ENCODE results near the gene AGK.

The AGK gene

GRCh38 chr7:141522657-141523342 lies 28.4 kb upstream of the AGK start:
- H3K27ac ChIP-seq = peak overlapping the region; percentile 3; the same call in 1 of the 2 replicates
- no peaks in the 10 kb centered on the region for H3K36me3 ChIP-seq (ENCODE audit: insufficient read depth)
- peaks cover 70% of the 10 kb centered on the region for H3K4me1 ChIP-seq (ENCODE audit: low read depth, poor library complexity, severe bottlenecking)
- H2AFZ ChIP-seq (ENCODE audit: low read depth) = no peak overlapping the region
- peak overlapping the region; percentile 48; the same call in 1 of the 2 replicates for H3K4me2 ChIP-seq
- no peaks in the 10 kb centered on the region for H4K20me1 ChIP-seq (ENCODE audit: insufficient read depth)
- H3K9ac ChIP-seq = no peak overlapping the region
- no peaks in the 10 kb centered on the region for H3K27me3 ChIP-seq (ENCODE audit: insufficient read depth, low read depth)
- no peak for TF ChIP-seq CTCF (conservative IDR thresholded peaks at IDR 0.05; ENCODE audit: low read depth, low read length)
- H3K4me3 ChIP-seq (IDR thresholded peaks at IDR 0.05; ENCODE audit: insufficient read depth, low read depth, low read length) = no peak overlapping the region
- H3K79me2 ChIP-seq (ENCODE audit: insufficient read depth, low read depth) = no peaks in the 10 kb centered on the region

GRCh38 chr7:141525973-141526514 lies 25.2 kb upstream of the AGK start:
- Histone ChIP-seq H3K9ac (no peak overlapping the region), H3K4me1 (ENCODE audit: low read depth, poor library complexity, severe bottlenecking) (peaks cover 38% of the 10 kb centered on the region), H3K4me2 (no peak overlapping the region), H4K20me1 (ENCODE audit: insufficient read depth) (no peaks in the 10 kb centered on the region), H3K4me3 (IDR thresholded peaks at IDR 0.05; ENCODE audit: insufficient read depth, low read depth, low read length) (no peak overlapping the region), H3K27ac (no peak overlapping the region), H3K27me3 (ENCODE audit: insufficient read depth, low read depth) (no peaks in the 10 kb centered on the region), H3K79me2 (ENCODE audit: insufficient read depth, low read depth) (no peaks in the 10 kb centered on the region), H3K36me3 (ENCODE audit: insufficient read depth) (no peaks in the 10 kb centered on the region), H2AFZ (ENCODE audit: low read depth) (no peak overlapping the region)
- TF ChIP-seq CTCF (conservative IDR thresholded peaks at IDR 0.05; ENCODE audit: low read depth, low read length) = no peak

- no peaks in the 10 kb centered on the region for H3K36me3 ChIP-seq (ENCODE audit: insufficient read depth)
- H3K27me3 ChIP-seq (ENCODE audit: insufficient read depth, low read depth) = no peaks in the 10 kb centered on the region
- H3K79me2 ChIP-seq (ENCODE audit: insufficient read depth, low read depth) = no peaks in the 10 kb centered on the region
- no peak overlapping the region for H3K4me3 ChIP-seq (IDR thresholded peaks at IDR 0.05; ENCODE audit: insufficient read depth, low read depth, low read length)
- no peak overlapping the region for H2AFZ ChIP-seq (ENCODE audit: low read depth)
- no peak overlapping the region for H3K9ac ChIP-seq
- TF ChIP-seq CTCF (conservative IDR thresholded peaks at IDR 0.05; ENCODE audit: low read depth, low read length) = no peak
- H3K27ac ChIP-seq = no peak overlapping the region
- H3K4me1 ChIP-seq (ENCODE audit: low read depth, poor library complexity, severe bottlenecking) = peaks cover 27% of the 10 kb centered on the region
- no peak overlapping the region for H3K4me2 ChIP-seq
- no peaks in the 10 kb centered on the region for H4K20me1 ChIP-seq (ENCODE audit: insufficient read depth)
Measured at GRCh38 chr7:141527076-141527475, 24.1 kb upstream of the AGK start.

- Histone ChIP-seq H4K20me1 (ENCODE audit: insufficient read depth) (no peaks in the 10 kb centered on the region), H3K36me3 (ENCODE audit: insufficient read depth) (no peaks in the 10 kb centered on the region)
Measured at GRCh38 chr7:141528399-141528798, 22.8 kb upstream of the AGK start.

More at GRCh38 chr7:141528399-141528798, 22.8 kb upstream of the AGK start:
- no peak for TF ChIP-seq CTCF (conservative IDR thresholded peaks at IDR 0.05; ENCODE audit: low read depth, low read length)
- Histone ChIP-seq H3K9ac (no peak overlapping the region), H3K4me2 (no peak overlapping the region), H3K79me2 (ENCODE audit: insufficient read depth, low read depth) (no peaks in the 10 kb centered on the region), H3K27ac (no peak overlapping the region), H3K4me3 (IDR thresholded peaks at IDR 0.05; ENCODE audit: insufficient read depth, low read depth, low read length) (no peak overlapping the region), H2AFZ (ENCODE audit: low read depth) (no peak overlapping the region), H3K27me3 (ENCODE audit: insufficient read depth, low read depth) (no peaks in the 10 kb centered on the region), H3K4me1 (ENCODE audit: low read depth, poor library complexity, severe bottlenecking) (peaks cover 18% of the 10 kb centered on the region)
